Neural crest cell (in vitro differentiated cells): ENCODE results near the gene LBR. TPM values are rescaled to one million over a fixed set of nuclear protein-coding genes. Genes with fewer than 3 reads are reported as not detected.

ENCODE experiments used
- DNase-seq: peaks from one replicate; pipeline ENCODE4 v3.0.0; 2021; ENCODE audit warnings: low read depth, mixed read lengths, low spot score
- H3K27ac Mint-ChIP-seq: one replicate; pipeline ENCODE4 v1.8.0; 2021; ENCODE audit warnings: mild to moderate bottlenecking, mixed read lengths; ENCODE audit not compliant: unreplicated experiment
- H3K27me3 Mint-ChIP-seq: 2 replicates; pipeline ENCODE4 v1.8.0; 2021; ENCODE audit warnings: low read depth, mild to moderate bottlenecking, mixed read lengths
- H3K36me3 Mint-ChIP-seq: 2 replicates; pipeline ENCODE4 v1.8.0; 2021; ENCODE audit warnings: low read depth, mild to moderate bottlenecking, mixed read lengths
- H3K4me1 Mint-ChIP-seq: 2 replicates; pipeline ENCODE4 v1.8.0; 2021; ENCODE audit warnings: mixed read lengths
- H3K4me3 Mint-ChIP-seq: one replicate; pipeline ENCODE4 v1.8.0; 2021; ENCODE audit warnings: mild to moderate bottlenecking, mixed read lengths
- H3K9me3 Mint-ChIP-seq: 2 replicates; pipeline ENCODE4 v1.8.0; 2021; ENCODE audit warnings: mixed read lengths
- total RNA-seq: library from RNA; stranded (reverse); gene quantifications from 2 replicates; pipeline ENCODE4 v1.2.1, GENCODE V29; 2021
- TF ChIP-seq, protein P1 (sequence below): fragments of 200-600 bp; sonication (generic); conservative IDR thresholded peaks from 2 replicates; pipeline ENCODE4 v1.5.0; 2021; ENCODE audit warnings: antibody characterized with exemption, mild to moderate bottlenecking

LBR gene
- total RNA-seq, 1 donor from 2014 or later, result 181 TPM

DNA sequence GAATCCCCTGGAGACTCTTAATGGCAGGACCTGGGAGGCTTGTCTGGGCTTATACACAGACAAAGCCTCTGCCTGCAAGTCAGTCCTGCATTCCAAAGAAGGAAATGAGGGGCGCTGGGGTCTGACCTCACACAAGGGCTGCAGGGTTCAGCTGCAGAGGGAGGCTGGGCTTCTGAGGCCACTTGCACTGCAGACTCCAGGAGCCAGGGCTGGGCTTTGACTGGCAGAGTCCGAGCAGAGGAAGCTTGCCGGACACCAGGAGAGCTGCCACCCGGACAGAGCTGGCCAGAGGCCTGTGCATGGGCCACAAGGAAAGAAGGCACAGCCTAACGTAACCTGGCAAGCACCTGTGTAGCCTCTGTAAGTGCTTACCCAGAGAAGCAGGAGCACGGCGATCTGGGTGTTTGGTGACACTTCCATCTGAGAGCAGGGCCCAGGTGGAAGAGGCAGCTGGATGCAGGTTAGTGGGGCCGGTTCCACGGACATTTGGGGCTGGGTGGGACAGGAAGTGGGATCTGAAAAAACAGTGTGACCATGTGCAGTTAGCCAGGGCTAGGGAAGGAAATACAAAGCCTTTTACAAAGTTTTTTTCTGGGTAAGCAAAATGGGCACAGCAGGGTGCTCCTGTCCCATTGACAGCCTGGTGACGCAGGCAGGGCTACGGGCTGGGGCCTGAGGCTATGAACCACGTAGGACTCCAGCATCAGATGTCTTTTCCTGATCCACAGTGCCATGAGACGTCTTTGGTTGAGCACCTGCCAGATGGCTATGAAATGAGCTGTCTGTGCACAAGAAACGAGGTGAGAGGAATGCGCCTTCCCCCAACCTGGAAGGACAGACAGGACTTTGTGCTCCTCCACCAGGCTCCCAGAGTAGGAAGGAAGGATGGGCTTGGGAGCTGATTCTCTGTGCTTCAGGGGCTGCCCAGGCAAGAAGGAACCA is 37.3 kb upstream of the LBR start:
- no peaks in the 10 kb centered on the region for H3K9me3 Mint-ChIP-seq
- peaks cover 28% of the 10 kb centered on the region for H3K4me1 Mint-ChIP-seq
- DNase-seq, result no peak
- no peaks in the 10 kb centered on the region for H3K36me3 Mint-ChIP-seq
- TF ChIP-seq, protein P1, sequence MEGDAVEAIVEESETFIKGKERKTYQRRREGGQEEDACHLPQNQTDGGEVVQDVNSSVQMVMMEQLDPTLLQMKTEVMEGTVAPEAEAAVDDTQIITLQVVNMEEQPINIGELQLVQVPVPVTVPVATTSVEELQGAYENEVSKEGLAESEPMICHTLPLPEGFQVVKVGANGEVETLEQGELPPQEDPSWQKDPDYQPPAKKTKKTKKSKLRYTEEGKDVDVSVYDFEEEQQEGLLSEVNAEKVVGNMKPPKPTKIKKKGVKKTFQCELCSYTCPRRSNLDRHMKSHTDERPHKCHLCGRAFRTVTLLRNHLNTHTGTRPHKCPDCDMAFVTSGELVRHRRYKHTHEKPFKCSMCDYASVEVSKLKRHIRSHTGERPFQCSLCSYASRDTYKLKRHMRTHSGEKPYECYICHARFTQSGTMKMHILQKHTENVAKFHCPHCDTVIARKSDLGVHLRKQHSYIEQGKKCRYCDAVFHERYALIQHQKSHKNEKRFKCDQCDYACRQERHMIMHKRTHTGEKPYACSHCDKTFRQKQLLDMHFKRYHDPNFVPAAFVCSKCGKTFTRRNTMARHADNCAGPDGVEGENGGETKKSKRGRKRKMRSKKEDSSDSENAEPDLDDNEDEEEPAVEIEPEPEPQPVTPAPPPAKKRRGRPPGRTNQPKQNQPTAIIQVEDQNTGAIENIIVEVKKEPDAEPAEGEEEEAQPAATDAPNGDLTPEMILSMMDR, result no peak
- no peaks in the 10 kb centered on the region for H3K27me3 Mint-ChIP-seq
- H3K4me3 Mint-ChIP-seq, result no peak overlapping the region
- H3K27ac Mint-ChIP-seq, result peak overlapping the region; percentile 79

DNA sequence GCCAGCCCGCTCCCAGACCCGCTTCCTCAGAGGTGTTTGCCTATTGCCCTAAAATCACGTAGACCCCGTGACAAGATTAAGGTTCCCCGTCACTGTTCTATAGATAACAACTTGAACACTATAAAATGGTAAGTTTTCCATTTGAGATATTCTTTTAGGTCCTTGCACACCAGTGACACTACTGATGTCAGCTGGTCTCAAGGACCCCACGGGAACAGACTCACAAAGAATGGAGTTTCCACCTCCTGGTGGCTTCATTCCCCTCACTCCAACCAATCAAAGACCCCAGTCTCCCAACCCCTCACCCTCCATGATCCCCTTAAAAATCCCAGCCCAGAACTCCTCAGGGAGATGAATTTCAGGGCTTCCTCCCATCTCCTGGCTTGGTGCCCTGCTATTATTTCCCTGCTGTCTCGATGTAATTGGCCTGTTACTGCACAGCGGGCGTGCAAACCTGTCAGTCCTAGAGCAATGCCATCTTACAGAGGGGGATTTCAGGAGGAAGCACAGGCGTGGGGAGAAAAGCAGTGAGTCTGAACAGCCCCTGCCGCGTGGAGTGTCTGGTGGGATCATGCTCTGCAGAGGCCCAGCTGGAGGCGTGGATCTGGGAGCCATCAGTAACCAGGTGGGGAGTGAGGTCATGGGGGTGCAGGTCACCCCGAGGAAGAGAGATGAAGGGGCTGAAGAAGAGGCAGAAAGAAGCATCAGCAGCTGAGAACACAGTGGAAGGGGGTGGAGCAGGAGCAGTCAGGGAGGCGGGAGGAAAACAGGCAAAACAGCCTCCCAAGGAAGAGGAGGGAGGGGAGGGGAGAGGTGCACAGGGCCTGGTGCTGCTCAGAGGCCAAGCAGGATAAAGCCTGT is 35.1 kb upstream of the LBR start:
- Mint-ChIP-seq H3K4me3 (no peak overlapping the region), H3K27ac (peak overlapping the region; percentile 94), H3K9me3 (no peaks in the 10 kb centered on the region), H3K36me3 (no peaks in the 10 kb centered on the region), H3K27me3 (no peaks in the 10 kb centered on the region), H3K4me1 (peaks cover 32% of the 10 kb centered on the region)
- TF ChIP-seq, protein P1, result no peak
- DNase-seq, result no peak

DNA sequence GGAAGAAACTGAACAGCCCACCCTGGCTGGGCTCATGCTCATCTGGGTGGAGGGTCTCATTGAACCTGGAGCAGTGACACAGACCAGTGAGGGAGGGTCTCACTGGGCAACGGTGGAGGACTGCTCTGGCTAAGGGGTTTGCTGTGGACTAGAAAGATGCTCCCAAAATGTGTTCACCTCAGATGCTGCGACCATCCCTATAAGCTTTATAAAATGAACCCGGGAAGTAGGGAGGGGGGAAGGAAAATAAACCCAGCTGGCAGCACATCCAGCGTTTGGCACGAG is 34.5 kb upstream of the LBR start:
- H3K4me3 Mint-ChIP-seq, result no peak overlapping the region

GRCh38 chr1:225461533-225462428 is 33.9 kb upstream of the LBR start:
- DNase-seq, result no peak
- Mint-ChIP-seq H3K4me3 (no peak overlapping the region), H3K27me3 (no peaks in the 10 kb centered on the region), H3K9me3 (no peaks in the 10 kb centered on the region), H3K27ac (no peak overlapping the region), H3K4me1 (peaks cover 32% of the 10 kb centered on the region), H3K36me3 (peaks cover 2% of the 10 kb centered on the region)
- TF ChIP-seq, protein P1, result no peak

More for the DNA sequence above, 34.5 kb upstream of the LBR start:
- Mint-ChIP-seq H3K9me3 (no peaks in the 10 kb centered on the region), H3K27me3 (no peaks in the 10 kb centered on the region), H3K4me1 (peaks cover 32% of the 10 kb centered on the region), H3K27ac (no peak overlapping the region), H3K36me3 (no peaks in the 10 kb centered on the region)
- no peak for DNase-seq
- TF ChIP-seq, protein P1, result no peak
